NCI-H2171 (cell line): ENCODE data around the gene DMRTC2.
"Not testable (repeated sequence)": the region's sequence is repeated elsewhere in the genome, so short reads cannot be mapped to it uniquely, and the experiment has no call there.

ENCODE experiments used
- DNase-seq: peaks from one replicate; lab custom pipeline; 2025; lab: John Stamatoyannopoulos, UW

Gene DMRTC2

GRCh38 chr19:41871573-41872383 lies 26.9 kb downstream of the DMRTC2 start:
- no peak for DNase-seq

GRCh38 chr19:41872384-41872774 lies 27.5 kb downstream of the DMRTC2 start:
- DNase-seq: no peak

GRCh38 chr19:41872775-41873647 lies 28.2 kb downstream of the DMRTC2 start:
- peak; percentile 64 for DNase-seq

- not testable (repeated sequence) for DNase-seq
Observed at GRCh38 chr19:41875973-41876372, 31.1 kb downstream of the DMRTC2 start.

- no peak for DNase-seq
Observed at GRCh38 chr19:41876847-41877832, 32.3 kb downstream of the DMRTC2 start, which contains the start of gene CD79A. CD79A (plus strand) TSS chr19:41877279; CDS start chr19:41877305, 26 bp downstream.

- no peak for DNase-seq
Observed at GRCh38 chr19:41877916-41878905, 33.4 kb downstream of the DMRTC2 start.

- no peak for DNase-seq
Observed at GRCh38 chr19:41879080-41879479, 34.2 kb downstream of the DMRTC2 start.

GRCh38 chr19:41879670-41880328 lies 35.0 kb downstream of the DMRTC2 start:
- no peak for DNase-seq

GRCh38 chr19:41880329-41880708 lies 35.5 kb downstream of the DMRTC2 start:
- no peak for DNase-seq

- peak; percentile 41 for DNase-seq
Observed at GRCh38 chr19:41882568-41883462, 38.0 kb downstream of the DMRTC2 start, which contains the start of gene ARHGEF1. ARHGEF1 (plus strand) TSS chr19:41883184; CDS start chr19:41888083, 4,899 bp downstream.

- DNase-seq: no peak
Observed at GRCh38 chr19:41883463-41883820, 38.6 kb downstream of the DMRTC2 start.

GRCh38 chr19:41883821-41884733 lies 39.2 kb downstream of the DMRTC2 start:
- DNase-seq: peak; percentile 95

GRCh38 chr19:41886761-41887710 lies 42.2 kb downstream of the DMRTC2 start:
- no peak for DNase-seq

- no peak for DNase-seq
Observed at GRCh38 chr19:41887711-41888382, 43.0 kb downstream of the DMRTC2 start.

- no peak for DNase-seq
Observed at GRCh38 chr19:41888926-41889325, 44.1 kb downstream of the DMRTC2 start.

- no peak for DNase-seq
Observed at GRCh38 chr19:41889896-41890295, 45.1 kb downstream of the DMRTC2 start.
